ENCODE results near the gene EPHB1.
"Not testable (repeated sequence)": the region's sequence is repeated elsewhere in the genome, so short reads cannot be mapped to it uniquely, and the experiment has no call there.

EPHB1 gene

GRCh38 chr3:134775831-134776230, 19.2 kb upstream of the EPHB1 start:
- FAIRE-seq (no peak), DNase-seq (ENCODE audit: insufficient read length, low spot score) (no peak)

- FAIRE-seq (no peak), DNase-seq (ENCODE audit: insufficient read length, low spot score) (no peak)
Measured at GRCh38 chr3:134776518-134776917, 18.5 kb upstream of the EPHB1 start.

GRCh38 chr3:134777341-134777740, 17.7 kb upstream of the EPHB1 start:
- DNase-seq (ENCODE audit: insufficient read length, low spot score) = no peak
- no peak for FAIRE-seq

GRCh38 chr3:134788283-134788682, 6.8 kb upstream of the EPHB1 start:
- DNase-seq (ENCODE audit: insufficient read length, low spot score); FAIRE-seq: not testable (repeated sequence)

GRCh38 chr3:134790065-134790464, 5.0 kb upstream of the EPHB1 start:
- FAIRE-seq (no peak), DNase-seq (ENCODE audit: insufficient read length, low spot score) (no peak)

- no peak for DNase-seq (ENCODE audit: insufficient read length, low spot score)
- no peak for FAIRE-seq
Measured at GRCh38 chr3:134791992-134792391, 3.1 kb upstream of the EPHB1 start.

- FAIRE-seq = no peak
- DNase-seq (ENCODE audit: insufficient read length, low spot score) = no peak
Measured at GRCh38 chr3:134792700-134793099, 2.4 kb upstream of the EPHB1 start.

GRCh38 chr3:134793562-134793961, 1.5 kb upstream of the EPHB1 start:
- FAIRE-seq (no peak), DNase-seq (ENCODE audit: insufficient read length, low spot score) (no peak)

GRCh38 chr3:134794323-134794722, 737 bp upstream of the EPHB1 start:
- DNase-seq (ENCODE audit: insufficient read length, low spot score) (no peak), FAIRE-seq (no peak)

- no peak for DNase-seq (ENCODE audit: insufficient read length, low spot score)
Measured at GRCh38 chr3:134795746-134796280, 753 bp downstream of the EPHB1 start.

GRCh38 chr3:134796281-134797056, 1.4 kb downstream of the EPHB1 start:
- no peak for DNase-seq (ENCODE audit: insufficient read length, low spot score)

More at GRCh38 chr3:134795746-134796280, 753 bp downstream of the EPHB1 start:
- no peak for FAIRE-seq

GRCh38 chr3:134797057-134797740, 2.1 kb downstream of the EPHB1 start:
- DNase-seq (ENCODE audit: insufficient read length, low spot score) = no peak
- no peak for FAIRE-seq

More at GRCh38 chr3:134796281-134797056, 1.4 kb downstream of the EPHB1 start:
- no peak for FAIRE-seq

- no peak for FAIRE-seq
- no peak for DNase-seq (ENCODE audit: insufficient read length, low spot score)
Measured at GRCh38 chr3:134797741-134798451, 2.8 kb downstream of the EPHB1 start.

- FAIRE-seq (no peak), DNase-seq (ENCODE audit: insufficient read length, low spot score) (no peak)
Measured at GRCh38 chr3:134798681-134799311, 3.7 kb downstream of the EPHB1 start.

GRCh38 chr3:134799393-134799792, 4.3 kb downstream of the EPHB1 start:
- DNase-seq (ENCODE audit: insufficient read length, low spot score) = no peak
- no peak for FAIRE-seq

- no peak for DNase-seq (ENCODE audit: insufficient read length, low spot score)
- no peak for FAIRE-seq
Measured at GRCh38 chr3:134801204-134801958, 6.3 kb downstream of the EPHB1 start.

GRCh38 chr3:134802428-134803050, 7.5 kb downstream of the EPHB1 start:
- FAIRE-seq = no peak
- DNase-seq (ENCODE audit: insufficient read length, low spot score) = no peak

GRCh38 chr3:134803051-134803505, 8.0 kb downstream of the EPHB1 start:
- DNase-seq (ENCODE audit: insufficient read length, low spot score) (no peak), FAIRE-seq (no peak)

- DNase-seq (ENCODE audit: insufficient read length, low spot score) = no peak
- FAIRE-seq = no peak
Measured at GRCh38 chr3:134803652-134804051, 8.6 kb downstream of the EPHB1 start.

Measured in HTR-8/SVneo (cell line).